A673 (cell line): ENCODE measurements around the gene WDR37. TPM values are rescaled to one million over a fixed set of nuclear protein-coding genes. Genes with fewer than 3 reads are reported as not detected.

Source experiments
- BruUV-seq: library from RNA; stranded (reverse); fragments of 400-500 nt; replicated peaks from 2 replicates; lab custom pipeline; 2021; lab: Mats Ljungman, UMichigan
- CTCF ChIA-PET: fragments of 300-600 bp; sonication (Branson Sonifier 250); formaldehyde crosslinking; loops from one replicate; lab custom pipeline; 2022; ENCODE audit warnings: antibody characterized with exemption; lab: Charles Lee
- POLR2A ChIA-PET: fragments of 300-600 bp; sonication (Branson Sonifier 250); formaldehyde crosslinking; loops from one replicate; lab custom pipeline; 2022; ENCODE audit warnings: antibody characterized with exemption; ENCODE audit not compliant: low non-redundant PET; lab: Charles Lee
- DNase-seq: peaks from one replicate; pipeline ENCODE4 v3.0.0-alpha.2; 2015; ENCODE audit warnings: low spot score
- H3K27ac ChIP-seq: fragments of 200-600 bp; sonication (generic); 2 replicates; pipeline ENCODE4 v1.5.1; 2016; ENCODE audit warnings: mixed run types, low read depth, mild to moderate bottlenecking, mixed read lengths, antibody characterized with exemption, low read length; ENCODE audit not compliant: poor library complexity, severe bottlenecking
- H3K27me3 ChIP-seq: fragments of 200-600 bp; sonication (generic); replicated peaks from 2 replicates; pipeline ENCODE4 v1.6.1; 2017; ENCODE audit warnings: mixed run types, low read depth, mild to moderate bottlenecking, mixed read lengths, antibody characterized with exemption, low read length; ENCODE audit not compliant: insufficient read depth, poor library complexity
- H3K36me3 ChIP-seq: fragments of 200-600 bp; sonication (generic); 2 replicates; pipeline ENCODE4 v1.6.1; 2016; ENCODE audit warnings: mixed run types, mild to moderate bottlenecking, mixed read lengths, antibody characterized with exemption, low read length; ENCODE audit not compliant: insufficient read depth, poor library complexity, severe bottlenecking
- H3K4me1 ChIP-seq: fragments of 200-600 bp; sonication (generic); 2 replicates; pipeline ENCODE4 v1.6.1; 2017; ENCODE audit warnings: mixed run types, mild to moderate bottlenecking, mixed read lengths, antibody characterized with exemption, low read length; ENCODE audit not compliant: insufficient read depth, poor library complexity, severe bottlenecking
- H3K4me3 ChIP-seq: fragments of 200-600 bp; sonication (generic); 2 replicates; pipeline ENCODE4 v1.5.1; 2016; ENCODE audit warnings: low read depth, mixed run types, mild to moderate bottlenecking, mixed read lengths, low read length; ENCODE audit not compliant: poor library complexity, severe bottlenecking
- H3K9me3 ChIP-seq: fragments of 200-600 bp; sonication (generic); 2 replicates; pipeline ENCODE4 v1.6.1; 2016; ENCODE audit warnings: mixed run types, low read depth, mild to moderate bottlenecking, mixed read lengths, antibody characterized with exemption, low read length; ENCODE audit not compliant: poor library complexity, severe bottlenecking
- CTCF ChIP-seq: fragments of 300-800, 200-600 bp; sonication (generic); conservative IDR thresholded peaks from 2 replicates; pipeline ENCODE4 v1.5.1; 2017; ENCODE audit warnings: low read depth, mild to moderate bottlenecking, antibody characterized with exemption, low read length, moderate library complexity, mixed read lengths
- EZH2 ChIP-seq: fragments of 200-600 bp; sonication (generic); IDR thresholded peaks from 2 replicates; pipeline ENCODE4 v1.6.1; 2017; ENCODE audit warnings: borderline replicate concordance, low read depth, mild to moderate bottlenecking, mixed read lengths, antibody characterized with exemption, low read length; ENCODE audit not compliant: poor library complexity, severe bottlenecking
- intact Hi-C: fragments of 100-400 bp; cut with micrococcal nuclease; formaldehyde crosslinking; loops from one replicate; pipeline ENCODE4 v1.10.0; 2022; ENCODE audit not compliant: unreplicated experiment
- total RNA-seq: library from RNA; stranded (reverse); gene quantifications from 2 replicates; pipeline ENCODE4 v1.2.3, GENCODE V29; 2021

Gene WDR37
- total RNA-seq, 1 experiment from 2014 or later: 12.6 TPM

GRCh38 chr10:1150638-1150955 lies 94.4 kb downstream of the WDR37 start:
- ChIA-PET CTCF (no interaction called here), POLR2A (no interaction called here)
- no peak for DNase-seq
- Histone ChIP-seq H3K4me1 (no peaks in the 10 kb centered on the region), H3K36me3 (no peaks in the 10 kb centered on the region), H3K27ac (no peak overlapping the region), H3K27me3 (no peaks in the 10 kb centered on the region), H3K4me3 (no peak overlapping the region), H3K9me3 (peaks cover 7% of the 10 kb centered on the region)
- TF ChIP-seq CTCF: no peak
- no TSS peak for BruUV-seq
- intact Hi-C loops: no loop called here

- ChIA-PET POLR2A (no interaction called here), CTCF (no interaction called here)
- intact Hi-C loops: no loop called here
- no peaks in the 10 kb centered on the region for H3K4me1 ChIP-seq
- H3K9me3 ChIP-seq: no peaks in the 10 kb centered on the region
- H3K36me3 ChIP-seq: no peaks in the 10 kb centered on the region
- no TSS peak for BruUV-seq
- H3K4me3 ChIP-seq: no peak overlapping the region
- no peak overlapping the region for H3K27ac ChIP-seq
- H3K27me3 ChIP-seq: no peaks in the 10 kb centered on the region
- TF ChIP-seq CTCF (no peak), EZH2 (no peak)
- DNase-seq: no peak
Measured at GRCh38 chr10:1151076-1152033, 95.2 kb downstream of the WDR37 start.

- TF ChIP-seq EZH2 (no peak), CTCF (no peak)
- H3K27ac ChIP-seq: no peak overlapping the region
- H3K9me3 ChIP-seq: no peaks in the 10 kb centered on the region
- no peaks in the 10 kb centered on the region for H3K4me1 ChIP-seq
- POLR2A ChIA-PET: no interaction called here
- H3K36me3 ChIP-seq: no peaks in the 10 kb centered on the region
- no peak overlapping the region for H3K4me3 ChIP-seq
- no peak for DNase-seq
- no TSS peak for BruUV-seq
- no peaks in the 10 kb centered on the region for H3K27me3 ChIP-seq
- intact Hi-C loops: no loop called here
- CTCF ChIA-PET: no interaction called here
Measured at GRCh38 chr10:1152386-1153250, 96.4 kb downstream of the WDR37 start.
